ENCODE data around the gene ISY1. TPM values are rescaled to one million over a fixed set of nuclear protein-coding genes. Genes with fewer than 3 reads are reported as not detected.
A peak's percentile ranks its signal among the peaks of the same experiment; 100 is the strongest.

Gene ISY1
- total and polyA plus RNA-seq, 3 experiments from 2014 or later, result 84.6 to 94.7 (median 91.6) TPM

DNA sequence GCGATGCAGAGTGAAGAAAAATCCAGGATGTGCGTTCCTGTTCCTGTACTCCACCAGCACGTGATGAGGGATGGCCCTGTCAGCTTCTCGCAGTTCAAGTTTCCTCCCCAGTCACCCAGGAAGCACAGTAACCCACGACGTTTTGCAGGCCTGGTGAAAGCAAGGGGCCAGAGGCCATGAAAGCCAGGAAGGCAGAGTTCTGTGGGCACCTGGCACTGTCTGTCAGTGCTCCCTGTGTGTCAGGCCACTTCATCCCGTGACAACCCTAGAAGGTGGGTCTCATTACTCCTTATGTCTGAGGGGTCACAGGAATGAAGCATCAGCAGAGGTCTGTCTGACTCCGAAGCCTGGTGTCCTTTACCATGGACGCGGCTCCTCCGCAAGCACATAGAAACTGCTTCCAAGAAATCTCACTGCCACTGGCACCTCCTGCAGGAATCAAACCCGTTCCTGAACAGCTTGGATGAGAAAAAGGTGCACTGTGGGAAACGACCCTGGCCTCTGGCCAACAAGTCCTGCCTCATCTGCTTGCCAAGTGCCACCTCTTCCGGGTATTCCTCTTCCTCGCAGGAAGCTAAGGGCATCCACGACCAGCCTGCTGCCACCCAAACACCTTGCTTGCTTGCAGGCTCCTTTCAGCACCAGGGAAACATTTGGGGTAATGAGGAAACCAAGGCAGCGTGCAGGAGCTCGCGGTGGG is 53.8 kb downstream of the ISY1 start:
- no peaks in the 10 kb centered on the region for H3K9me3 ChIP-seq (ENCODE audit: low read length)
- Mint-ChIP-seq H3K27me3 (no peaks in the 10 kb centered on the region), H3K36me3 (peaks cover 0 to 64% (median 5%) of the 10 kb centered on the region in 3 donors), H3K27ac (peak overlapping the region in 1 of 8 donors; percentile 61), H3K4me1 (peaks cover 50 to 74% (median 59%) of the 10 kb centered on the region in 3 donors), H3K4me3 (no peak overlapping the region), H3K9me3 (no peaks in the 10 kb centered on the region)
- H3K27ac ChIP-seq (ENCODE audit: low read depth, low read length), result no peak overlapping the region
- no peak overlapping the region for H3K4me3 ChIP-seq (ENCODE audit: low read length)
- no peak for DNase-seq
- H3K27me3 ChIP-seq (ENCODE audit: insufficient read depth, low read length, poor library complexity, severe bottlenecking), result no peaks in the 10 kb centered on the region
- peaks cover 9% of the 10 kb centered on the region for H3K36me3 ChIP-seq (ENCODE audit: insufficient read depth, low read length)
- CTCF ChIA-PET, result interaction anchor here (0.8 to 2.1 kb wide), 3 partner anchors 11 to 55 kb away, joined by 3 to 9 read pairs (median 4); no protein-coding TSS in a partner anchor
- peaks cover 79% of the 10 kb centered on the region for H3K4me1 ChIP-seq (ENCODE audit: insufficient read depth, low read length)
- POLR2A ChIA-PET, result interaction anchor here (1.0 kb wide), 1 partner anchor 13 kb away, joined by 3 read pairs; no protein-coding TSS in a partner anchor

DNA sequence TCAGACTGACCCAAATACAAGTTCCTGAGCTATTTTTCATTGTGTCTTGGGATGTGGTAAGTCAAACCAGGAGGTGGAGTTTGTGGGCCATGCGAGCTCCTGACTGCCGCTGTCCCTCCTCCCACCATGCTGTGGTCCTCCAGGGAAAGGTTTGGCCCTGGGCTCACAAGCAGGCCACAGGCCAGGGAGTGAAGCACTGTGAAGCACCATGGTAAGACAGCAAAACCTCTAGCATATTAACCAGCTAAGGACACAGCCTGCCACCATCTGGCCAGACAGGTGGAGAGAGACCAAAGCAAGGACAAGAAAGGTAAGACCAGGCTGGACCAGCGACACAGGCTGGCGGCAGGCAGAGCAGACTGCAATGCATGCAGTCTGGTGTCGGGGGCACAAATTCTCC is 54.5 kb downstream of the ISY1 start:
- Histone ChIP-seq H3K27ac (ENCODE audit: low read depth, low read length) (no peak overlapping the region), H3K27me3 (ENCODE audit: insufficient read depth, low read length, poor library complexity, severe bottlenecking) (no peaks in the 10 kb centered on the region), H3K4me3 (ENCODE audit: low read length) (no peak overlapping the region), H3K4me1 (ENCODE audit: insufficient read depth, low read length) (peaks cover 79% of the 10 kb centered on the region), H3K36me3 (ENCODE audit: insufficient read depth, low read length) (peaks cover 9% of the 10 kb centered on the region), H3K9me3 (ENCODE audit: low read length) (no peaks in the 10 kb centered on the region)
- H3K27me3 Mint-ChIP-seq, result no peaks in the 10 kb centered on the region
- no peak overlapping the region for H3K27ac Mint-ChIP-seq
- H3K4me1 Mint-ChIP-seq, result peaks cover 54 to 76% (median 62%) of the 10 kb centered on the region in 3 donors
- peaks cover 0 to 66% (median 5%) of the 10 kb centered on the region in 3 donors for H3K36me3 Mint-ChIP-seq
- no peak for DNase-seq
- ChIA-PET POLR2A (no interaction called here), CTCF (interaction anchor here (0.8 to 1.3 kb wide), 2 partner anchors 12 to 55 kb away, joined by 3 to 4 read pairs; no protein-coding TSS in a partner anchor)
- no peak overlapping the region for H3K4me3 Mint-ChIP-seq
- no peaks in the 10 kb centered on the region for H3K9me3 Mint-ChIP-seq

DNA sequence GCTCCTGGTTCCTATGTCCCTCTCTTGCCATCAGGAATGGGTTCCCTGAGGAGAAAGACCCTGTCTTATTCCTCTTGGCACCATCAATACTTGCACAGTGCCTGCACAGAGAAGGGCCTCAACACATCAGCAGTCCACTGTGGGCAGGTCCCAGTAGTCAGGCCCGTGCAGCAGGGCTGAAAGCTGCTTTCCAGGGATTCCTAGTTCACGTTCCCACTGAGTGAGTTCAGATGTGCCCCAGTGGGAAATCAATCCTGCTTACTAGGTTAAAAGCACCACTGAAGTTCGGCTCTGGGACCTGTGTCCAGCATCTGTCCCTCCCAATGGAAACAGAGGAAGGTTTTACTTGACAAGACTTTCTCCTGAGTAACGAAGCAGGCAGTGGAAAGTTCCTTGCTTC is 55.0 kb downstream of the ISY1 start:
- no peaks in the 10 kb centered on the region for H3K27me3 ChIP-seq (ENCODE audit: insufficient read depth, low read length, poor library complexity, severe bottlenecking)
- Mint-ChIP-seq H3K27me3 (no peaks in the 10 kb centered on the region), H3K9me3 (no peaks in the 10 kb centered on the region), H3K4me1 (peaks cover 53 to 78% (median 62%) of the 10 kb centered on the region in 3 donors), H3K36me3 (peaks cover 0 to 67% (median 5%) of the 10 kb centered on the region in 3 donors), H3K27ac (peak overlapping the region in 2 of 8 donors; percentile 43 to 46), H3K4me3 (no peak overlapping the region)
- H3K36me3 ChIP-seq (ENCODE audit: insufficient read depth, low read length), result peaks cover 9% of the 10 kb centered on the region
- no peaks in the 10 kb centered on the region for H3K9me3 ChIP-seq (ENCODE audit: low read length)
- no peak for DNase-seq
- ChIA-PET POLR2A (no interaction called here), CTCF (no interaction called here)
- H3K4me3 ChIP-seq (ENCODE audit: low read length), result no peak overlapping the region
- no peak overlapping the region for H3K27ac ChIP-seq (ENCODE audit: low read depth, low read length)
- H3K4me1 ChIP-seq (ENCODE audit: insufficient read depth, low read length), result peaks cover 79% of the 10 kb centered on the region

- Histone ChIP-seq H3K4me3 (ENCODE audit: low read length) (no peak overlapping the region), H3K36me3 (ENCODE audit: insufficient read depth, low read length) (peaks cover 9% of the 10 kb centered on the region), H3K4me1 (ENCODE audit: insufficient read depth, low read length) (peaks cover 70% of the 10 kb centered on the region), H3K27ac (ENCODE audit: low read depth, low read length) (no peak overlapping the region), H3K27me3 (ENCODE audit: insufficient read depth, low read length, poor library complexity, severe bottlenecking) (no peaks in the 10 kb centered on the region), H3K9me3 (ENCODE audit: low read length) (no peaks in the 10 kb centered on the region)
- no peak for DNase-seq
- CTCF ChIA-PET, result interaction anchor here (3.7 kb wide), 1 partner anchor 51 kb away, joined by 14 read pairs; no protein-coding TSS in a partner anchor
- H3K27me3 Mint-ChIP-seq, result peaks cover 0 to under 1% of the 10 kb centered on the region in 2 donors
- peak overlapping the region in 1 of 7 donors; percentile 33 for H3K4me3 Mint-ChIP-seq
- POLR2A ChIA-PET, result no interaction called here
- no peaks in the 10 kb centered on the region for H3K9me3 Mint-ChIP-seq
- peaks cover 53 to 80% (median 64%) of the 10 kb centered on the region in 3 donors for H3K4me1 Mint-ChIP-seq
- peak overlapping the region in 6 of 8 donors; percentile 37 to 77 (median 60) for H3K27ac Mint-ChIP-seq
- peaks cover 0 to 64% (median 4%) of the 10 kb centered on the region in 3 donors for H3K36me3 Mint-ChIP-seq
Measured at GRCh38 chr3:129104498-129105079, 56.3 kb downstream of the ISY1 start.

DNA sequence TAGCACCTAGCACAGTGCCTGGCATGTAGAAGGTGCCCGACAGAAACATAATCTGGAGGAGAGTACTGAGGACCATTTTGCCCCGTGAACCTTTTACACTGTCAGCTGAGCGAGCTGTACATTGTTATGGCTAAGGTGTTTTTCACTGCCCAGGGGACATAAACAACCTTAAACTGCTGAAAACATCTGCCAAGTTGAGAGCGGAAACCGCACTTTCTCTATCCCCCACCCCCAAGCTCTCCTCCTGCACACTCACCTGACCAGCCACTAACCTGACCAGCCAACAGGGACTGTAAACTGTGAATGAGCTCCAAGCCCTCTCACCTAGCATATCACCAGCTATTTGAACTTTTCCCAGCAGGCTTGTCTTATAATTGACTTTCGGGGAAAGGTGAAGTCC is 56.8 kb downstream of the ISY1 start:
- H3K4me3 Mint-ChIP-seq, result peak overlapping the region in 2 of 7 donors; percentile 8 to 52
- POLR2A ChIA-PET, result no interaction called here
- Histone ChIP-seq H3K4me3 (ENCODE audit: low read length) (no peak overlapping the region), H3K36me3 (ENCODE audit: insufficient read depth, low read length) (peaks cover 9% of the 10 kb centered on the region), H3K27ac (ENCODE audit: low read depth, low read length) (no peak overlapping the region), H3K4me1 (ENCODE audit: insufficient read depth, low read length) (peaks cover 70% of the 10 kb centered on the region), H3K9me3 (ENCODE audit: low read length) (no peaks in the 10 kb centered on the region), H3K27me3 (ENCODE audit: insufficient read depth, low read length, poor library complexity, severe bottlenecking) (no peaks in the 10 kb centered on the region)
- peaks cover 0 to 65% (median 4%) of the 10 kb centered on the region in 3 donors for H3K36me3 Mint-ChIP-seq
- no peak for DNase-seq
- peaks cover 0 to 1% of the 10 kb centered on the region in 2 donors for H3K27me3 Mint-ChIP-seq
- no peaks in the 10 kb centered on the region for H3K9me3 Mint-ChIP-seq
- CTCF ChIA-PET, result interaction anchor here (0.7 to 3.7 kb wide), 2 partner anchors 14 to 51 kb away, joined by 4 to 14 read pairs; no protein-coding TSS in a partner anchor
- peak overlapping the region in 5 of 8 donors; percentile 3 to 74 (median 61) for H3K27ac Mint-ChIP-seq
- peaks cover 54 to 80% (median 66%) of the 10 kb centered on the region in 3 donors for H3K4me1 Mint-ChIP-seq

DNA sequence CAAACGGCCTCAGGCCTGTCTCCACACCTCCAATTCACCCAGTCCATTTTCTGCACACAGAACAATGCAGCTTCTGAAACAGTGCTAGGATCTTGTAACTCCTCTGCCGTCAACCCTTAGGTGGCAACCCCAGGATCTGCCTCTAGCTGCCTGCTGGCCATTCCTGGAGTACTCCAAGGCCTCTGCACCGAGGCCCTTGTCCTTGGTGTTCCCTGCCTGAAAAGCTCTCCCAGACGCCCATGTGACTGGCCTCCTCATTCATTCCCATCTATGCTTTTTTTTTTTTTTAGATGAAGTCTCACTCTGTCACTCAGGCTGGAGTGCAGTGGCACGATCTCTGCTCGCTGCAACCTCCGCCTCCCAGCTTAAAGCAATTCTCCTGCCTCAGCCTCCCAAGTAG is 57.6 kb downstream of the ISY1 start:
- DNase-seq, result no peak

GRCh38 chr3:129101370-129102138 is 59.3 kb downstream of the ISY1 start:
- Mint-ChIP-seq H3K4me1 (peaks cover 53 to 78% (median 67%) of the 10 kb centered on the region in 3 donors), H3K36me3 (peaks cover 0 to 58% (median 14%) of the 10 kb centered on the region in 3 donors), H3K9me3 (no peaks in the 10 kb centered on the region), H3K4me3 (peak overlapping the region in 1 of 7 donors; percentile 15), H3K27ac (peak overlapping the region in 7 of 8 donors; percentile 49 to 83 (median 72)), H3K27me3 (peaks cover 0 to 3% of the 10 kb centered on the region in 2 donors)
- Histone ChIP-seq H3K36me3 (ENCODE audit: insufficient read depth, low read length) (peaks cover 9% of the 10 kb centered on the region), H3K27ac (ENCODE audit: low read depth, low read length) (no peak overlapping the region), H3K4me3 (ENCODE audit: low read length) (no peak overlapping the region), H3K9me3 (ENCODE audit: low read length) (no peaks in the 10 kb centered on the region), H3K4me1 (ENCODE audit: insufficient read depth, low read length) (peaks cover 62% of the 10 kb centered on the region), H3K27me3 (ENCODE audit: insufficient read depth, low read length, poor library complexity, severe bottlenecking) (no peaks in the 10 kb centered on the region)
- ChIA-PET CTCF (interaction anchor here (0.8 to 3.7 kb wide), 4 partner anchors 19 to 145 kb away, joined by 3 to 14 read pairs (median 3); no protein-coding TSS in a partner anchor), POLR2A (interaction anchor here (0.6 kb wide), 1 partner anchor 658 kb away, joined by 12 read pairs; no protein-coding TSS in a partner anchor)
- DNase-seq, result no peak

More for the DNA sequence above, 57.6 kb downstream of the ISY1 start:
- peaks cover 9% of the 10 kb centered on the region for H3K36me3 ChIP-seq (ENCODE audit: insufficient read depth, low read length)
- no peak overlapping the region for H3K4me3 ChIP-seq (ENCODE audit: low read length)
- peaks cover 55 to 78% (median 62%) of the 10 kb centered on the region in 3 donors for H3K4me1 Mint-ChIP-seq
- CTCF ChIA-PET, result interaction anchor here (0.7 to 3.7 kb wide), 2 partner anchors 15 to 50 kb away, joined by 4 to 14 read pairs; no protein-coding TSS in a partner anchor
- H3K36me3 Mint-ChIP-seq, result peaks cover 0 to 61% (median 7%) of the 10 kb centered on the region in 3 donors
- H3K27ac ChIP-seq (ENCODE audit: low read depth, low read length), result no peak overlapping the region
- H3K27ac Mint-ChIP-seq, result peak overlapping the region in 4 of 8 donors; percentile 23 to 77 (median 58)
- POLR2A ChIA-PET, result interaction anchor here (1.1 kb wide), 1 partner anchor 15 kb away, joined by 3 read pairs; no protein-coding TSS in a partner anchor
- no peak overlapping the region for H3K4me3 Mint-ChIP-seq
- peaks cover 0 to 1% of the 10 kb centered on the region in 2 donors for H3K27me3 Mint-ChIP-seq
- peaks cover 66% of the 10 kb centered on the region for H3K4me1 ChIP-seq (ENCODE audit: insufficient read depth, low read length)
- H3K27me3 ChIP-seq (ENCODE audit: insufficient read depth, low read length, poor library complexity, severe bottlenecking), result no peaks in the 10 kb centered on the region
- H3K9me3 Mint-ChIP-seq, result no peaks in the 10 kb centered on the region
- no peaks in the 10 kb centered on the region for H3K9me3 ChIP-seq (ENCODE audit: low read length)
